HUES48 (cell line): Measurements from ENCODE around the gene IGFBP2.

Experiments
- H3K27ac ChIP-seq: one replicate; pipeline ENCODE4 v1.7.0; 2013; ENCODE audit warnings: low read depth, low read length, inconsistent platforms
- H3K27me3 ChIP-seq: 2 replicates; pipeline ENCODE4 v1.6.1; 2013; ENCODE audit warnings: mild to moderate bottlenecking, low read length; ENCODE audit not compliant: control insufficient read depth, insufficient read depth
- H3K36me3 ChIP-seq: 2 replicates; pipeline ENCODE4 v1.6.1; 2013; ENCODE audit warnings: low read length; ENCODE audit not compliant: control insufficient read depth, insufficient read depth
- H3K4me1 ChIP-seq: 2 replicates; pipeline ENCODE4 v1.6.1; 2013; ENCODE audit warnings: mild to moderate bottlenecking, low read length; ENCODE audit not compliant: control insufficient read depth, insufficient read depth
- H3K4me3 ChIP-seq: 2 replicates; pipeline ENCODE4 v1.5.1; 2013; ENCODE audit warnings: mild to moderate bottlenecking, low read depth, low read length
- H3K9ac ChIP-seq: 2 replicates; pipeline ENCODE4 v1.6.1; 2013; ENCODE audit warnings: mild to moderate bottlenecking, low read depth, low read length, moderate library complexity
- H3K9me3 ChIP-seq: 2 replicates; pipeline ENCODE4 v1.6.1; 2013; ENCODE audit warnings: low read length; ENCODE audit not compliant: control insufficient read depth, insufficient read depth

The IGFBP2 gene

GRCh38 chr2:216616083-216616678 is 17.0 kb upstream of the IGFBP2 start:
- no peaks in the 10 kb centered on the region for H3K27me3 ChIP-seq
- no peak overlapping the region for H3K4me3 ChIP-seq
- no peaks in the 10 kb centered on the region for H3K36me3 ChIP-seq
- no peaks in the 10 kb centered on the region for H3K9me3 ChIP-seq
- peaks cover 16% of the 10 kb centered on the region for H3K4me1 ChIP-seq
- H3K9ac ChIP-seq = no peak overlapping the region
- H3K27ac ChIP-seq = no peak overlapping the region

DNA sequence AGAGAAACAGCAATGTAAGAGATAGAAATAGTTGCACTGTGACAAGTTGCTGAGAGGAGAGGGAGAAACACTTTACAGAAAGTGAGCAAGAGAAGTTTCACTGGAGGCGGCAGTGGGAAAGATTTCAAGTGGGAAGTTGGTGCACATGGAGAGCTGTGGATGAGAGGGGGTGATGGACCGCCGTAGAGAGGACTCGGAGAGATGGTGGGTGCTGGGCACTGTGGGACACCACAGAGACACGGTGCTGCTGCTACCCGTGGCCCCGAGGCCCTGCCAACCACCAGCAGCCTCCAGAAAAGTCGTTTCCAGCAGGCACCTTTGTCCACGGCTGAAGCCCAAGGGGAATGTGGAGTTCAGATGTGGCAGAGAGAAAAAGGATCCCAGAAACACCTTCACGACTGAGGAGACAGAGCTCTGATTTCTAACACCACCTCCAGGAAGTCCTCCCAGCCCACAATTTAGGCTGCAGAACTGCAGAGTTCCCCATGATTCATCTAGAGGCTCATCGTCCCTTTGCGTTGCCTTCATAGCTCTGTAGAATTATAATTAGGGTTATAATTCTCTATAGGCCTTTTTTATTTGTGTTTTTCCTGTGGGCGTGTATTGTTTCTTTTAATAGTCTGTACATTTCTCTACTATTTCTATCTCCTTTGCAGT is 15.9 kb upstream of the IGFBP2 start:
- Histone ChIP-seq H3K36me3 (no peaks in the 10 kb centered on the region), H3K27ac (no peak overlapping the region), H3K27me3 (no peaks in the 10 kb centered on the region), H3K9ac (no peak overlapping the region), H3K4me3 (no peak overlapping the region), H3K9me3 (no peaks in the 10 kb centered on the region), H3K4me1 (peaks cover 16% of the 10 kb centered on the region)

GRCh38 chr2:216618785-216619184 is 14.4 kb upstream of the IGFBP2 start:
- no peaks in the 10 kb centered on the region for H3K36me3 ChIP-seq
- no peaks in the 10 kb centered on the region for H3K27me3 ChIP-seq
- peaks cover 16% of the 10 kb centered on the region for H3K4me1 ChIP-seq
- no peak overlapping the region for H3K27ac ChIP-seq
- H3K9me3 ChIP-seq = no peaks in the 10 kb centered on the region
- no peak overlapping the region for H3K4me3 ChIP-seq
- no peak overlapping the region; the same call in 1 of the 2 replicates for H3K9ac ChIP-seq

GRCh38 chr2:216619411-216620393 is 13.5 kb upstream of the IGFBP2 start:
- no peaks in the 10 kb centered on the region for H3K9me3 ChIP-seq
- peak overlapping the region; percentile 17; the same call in 1 of the 2 replicates for H3K9ac ChIP-seq
- peaks cover 16% of the 10 kb centered on the region for H3K4me1 ChIP-seq
- peak overlapping the region; percentile 52 for H3K27ac ChIP-seq
- H3K27me3 ChIP-seq = no peaks in the 10 kb centered on the region
- H3K4me3 ChIP-seq = no peak overlapping the region
- no peaks in the 10 kb centered on the region for H3K36me3 ChIP-seq

GRCh38 chr2:216620786-216621185 is 12.4 kb upstream of the IGFBP2 start:
- Histone ChIP-seq H3K4me1 (peaks cover 16% of the 10 kb centered on the region), H3K27ac (no peak overlapping the region), H3K4me3 (no peak overlapping the region), H3K9ac (no peak overlapping the region), H3K36me3 (no peaks in the 10 kb centered on the region), H3K9me3 (no peaks in the 10 kb centered on the region), H3K27me3 (no peaks in the 10 kb centered on the region)

DNA sequence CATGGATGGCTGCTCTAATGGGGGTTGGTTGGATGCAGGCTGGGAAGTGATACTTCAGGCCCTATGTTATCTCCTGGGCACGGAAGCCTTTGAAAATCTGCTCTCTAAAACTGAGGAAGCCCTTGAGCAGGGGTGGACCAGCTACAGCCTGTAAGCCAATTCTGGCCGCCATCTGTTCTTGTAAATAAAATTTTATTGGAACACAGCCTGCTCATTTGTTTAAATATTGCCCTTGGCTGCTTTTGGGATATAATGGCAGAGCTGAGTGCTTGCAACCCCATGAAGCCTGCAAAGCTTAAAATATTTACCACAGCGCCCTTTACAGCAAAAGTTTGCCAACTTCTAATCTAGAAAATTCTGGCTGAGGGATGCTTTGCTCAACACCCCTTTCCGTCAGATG is 11.9 kb upstream of the IGFBP2 start:
- no peak overlapping the region for H3K9ac ChIP-seq

DNA sequence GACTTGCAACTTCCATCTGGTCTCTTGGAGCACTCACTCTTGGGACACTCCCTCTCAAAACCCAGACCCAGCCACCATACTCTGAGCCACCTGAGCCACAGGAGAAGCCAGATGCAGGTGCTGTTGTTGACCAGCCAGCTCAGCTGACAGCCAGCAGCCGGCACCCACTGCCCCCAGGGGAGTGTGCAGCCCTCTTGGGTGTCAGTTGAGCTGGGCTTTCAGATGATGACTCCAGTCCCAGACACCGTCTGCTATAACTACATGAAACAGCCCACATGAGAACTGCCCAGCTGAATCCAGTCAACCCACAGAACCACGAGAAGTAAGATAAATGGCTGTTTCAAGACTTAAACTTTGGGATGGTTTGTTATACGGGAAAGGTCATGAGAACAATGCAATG is 10.7 kb upstream of the IGFBP2 start:
- no peak overlapping the region for H3K9ac ChIP-seq

More for the DNA sequence above, 11.9 kb upstream of the IGFBP2 start:
- no peak overlapping the region for H3K4me3 ChIP-seq
- no peaks in the 10 kb centered on the region for H3K27me3 ChIP-seq
- no peaks in the 10 kb centered on the region for H3K9me3 ChIP-seq
- no peaks in the 10 kb centered on the region for H3K36me3 ChIP-seq
- no peak overlapping the region for H3K27ac ChIP-seq
- peaks cover 16% of the 10 kb centered on the region for H3K4me1 ChIP-seq

GRCh38 chr2:216624251-216624650 is 9.0 kb upstream of the IGFBP2 start:
- Histone ChIP-seq H3K27ac (no peak overlapping the region), H3K4me1 (peaks cover 9% of the 10 kb centered on the region)

More for the DNA sequence above, 10.7 kb upstream of the IGFBP2 start:
- Histone ChIP-seq H3K27ac (no peak overlapping the region), H3K27me3 (no peaks in the 10 kb centered on the region), H3K36me3 (no peaks in the 10 kb centered on the region), H3K4me1 (peaks cover 16% of the 10 kb centered on the region), H3K4me3 (no peak overlapping the region), H3K9me3 (no peaks in the 10 kb centered on the region)

GRCh38 chr2:216626168-216626874 is 6.9 kb upstream of the IGFBP2 start:
- no peaks in the 10 kb centered on the region for H3K9me3 ChIP-seq
- no peaks in the 10 kb centered on the region for H3K27me3 ChIP-seq
- H3K4me1 ChIP-seq = peaks cover 6% of the 10 kb centered on the region; the same call in 1 of the 2 replicates
- H3K36me3 ChIP-seq = no peaks in the 10 kb centered on the region
- H3K27ac ChIP-seq = no peak overlapping the region
- no peak overlapping the region for H3K9ac ChIP-seq
- H3K4me3 ChIP-seq = no peak overlapping the region

More at GRCh38 chr2:216624251-216624650, 9.0 kb upstream of the IGFBP2 start:
- Histone ChIP-seq H3K9me3 (no peaks in the 10 kb centered on the region), H3K4me3 (no peak overlapping the region), H3K36me3 (no peaks in the 10 kb centered on the region), H3K27me3 (no peaks in the 10 kb centered on the region), H3K9ac (no peak overlapping the region)

GRCh38 chr2:216626875-216627245 is 6.4 kb upstream of the IGFBP2 start:
- peaks cover 7% of the 10 kb centered on the region for H3K4me1 ChIP-seq
- no peak overlapping the region for H3K4me3 ChIP-seq
- no peak overlapping the region for H3K27ac ChIP-seq
- H3K36me3 ChIP-seq = no peaks in the 10 kb centered on the region
- H3K9me3 ChIP-seq = no peaks in the 10 kb centered on the region
- H3K9ac ChIP-seq = no peak overlapping the region
- peaks cover 1% of the 10 kb centered on the region for H3K27me3 ChIP-seq
